ENCODE data around the gene CCDC12.

- no peak for TF ChIP-seq PATZ1 (CRISPR knock-in tag; IDR thresholded peaks at IDR 0.05; ENCODE audit: borderline replicate concordance)
- TF ChIP-seq ZFP30 (CRISPR knock-in tag; IDR thresholded peaks at IDR 0.05), result no peak
- no peak for TF ChIP-seq TCF4 (CRISPR knock-in tag; IDR thresholded peaks at IDR 0.05; ENCODE audit: borderline replicate concordance)
- TF ChIP-seq SNAI2 (CRISPR knock-in tag; IDR thresholded peaks at IDR 0.05), result no peak
- no peak for TF ChIP-seq PPARA (CRISPR knock-in tag; IDR thresholded peaks at IDR 0.05; ENCODE audit: borderline replicate concordance)
These were observed 21.4 kb downstream of the CCDC12 start for GRCh38 chr3:46955157-46955556.

Measured in SK-N-SH treated with all-trans-retinoic acid at 6 μM for 48 hours (cell line).